GM20431 (cell line): ENCODE data around the gene SATB2.

Experiments used
- in situ Hi-C: fragments of 300-500 bp; cut with MseI, MboI; formaldehyde crosslinking; loops from one replicate; pipeline ENCODE4 v1.15.0; 2020; ENCODE audit warnings: low sequenced_read_pairs; ENCODE audit not compliant: unreplicated experiment

SATB2 gene

DNA sequence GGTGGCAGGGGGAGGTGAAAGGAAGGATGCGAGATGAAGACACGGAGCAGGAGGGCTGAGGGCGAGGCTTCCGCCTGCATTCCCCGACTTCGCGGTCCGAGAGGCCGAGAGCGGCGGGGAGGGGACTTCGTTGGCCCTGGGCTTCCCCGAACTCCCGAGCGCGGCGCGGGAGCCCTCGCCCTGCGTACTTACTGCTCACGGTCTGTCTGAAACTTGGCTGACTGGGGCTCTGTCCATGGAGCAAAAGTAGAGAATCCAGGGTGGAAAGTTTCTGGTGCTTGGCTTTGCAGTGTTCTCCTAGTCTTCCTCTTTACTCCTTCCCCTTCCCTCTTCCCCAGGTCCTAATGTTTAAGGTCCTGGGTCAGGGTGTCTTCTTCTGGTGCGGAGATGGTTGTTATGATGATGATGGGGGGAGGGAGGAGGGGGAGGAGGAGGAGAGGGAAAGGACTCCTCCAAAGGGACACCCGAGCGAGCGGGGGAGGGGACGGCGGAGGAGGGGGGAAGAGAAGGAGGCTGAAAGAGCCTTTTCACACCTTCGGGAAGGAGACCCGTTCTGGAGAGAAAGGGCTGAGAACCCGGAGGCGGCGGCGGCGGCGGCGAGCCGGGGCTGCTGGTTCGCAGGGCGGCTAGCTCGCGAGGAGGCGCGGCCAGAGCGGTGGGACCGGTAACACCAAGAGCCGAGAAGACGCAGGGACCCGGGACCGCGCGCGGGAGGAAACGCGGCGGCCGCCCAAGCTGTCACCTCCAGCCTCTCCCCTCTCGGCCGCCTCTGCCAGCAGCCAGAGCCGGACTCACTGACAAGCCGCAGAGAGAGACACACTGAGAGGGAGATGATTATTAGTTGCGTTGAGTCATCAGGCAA is at the start of gene SATB2:
TSS of gene SATB2 (minus strand) at position 793 of the 862 bp plus-strand sequence. CDS start 1,902 bp downstream, outside the sequence.
- in situ Hi-C loops, result no loop called here

DNA sequence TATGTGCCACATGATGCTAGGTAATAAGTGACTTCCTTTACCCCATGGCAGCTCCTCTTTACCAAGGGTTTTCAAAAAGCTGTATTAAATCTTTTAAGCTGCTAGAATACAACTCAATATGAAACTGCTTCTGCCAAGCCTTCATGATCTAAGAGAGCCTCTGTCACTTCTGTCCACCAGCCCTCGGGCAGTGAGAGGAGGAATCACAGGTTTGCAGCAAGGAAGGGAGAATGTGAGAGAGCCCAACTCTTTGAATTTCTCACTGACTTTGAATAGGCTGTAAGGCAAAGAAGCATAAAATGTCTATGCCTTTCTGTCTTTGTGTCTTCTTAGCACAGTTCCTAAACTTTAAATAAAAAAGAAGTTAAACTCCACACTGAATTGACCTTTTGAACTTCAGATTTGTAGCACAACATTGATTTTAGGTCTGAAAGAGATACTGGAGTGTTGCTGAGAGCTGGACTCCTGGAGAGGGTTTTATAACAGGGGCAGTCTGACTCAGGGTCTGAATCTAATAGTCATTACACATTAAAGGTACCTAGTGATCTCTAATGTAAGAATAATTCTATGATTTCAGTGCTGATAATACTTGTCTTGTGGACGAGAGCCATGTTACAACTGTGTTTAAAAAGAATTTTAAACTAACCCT is 48.1 kb upstream of the SATB2 start:
- in situ Hi-C loops, result no loop called here

DNA sequence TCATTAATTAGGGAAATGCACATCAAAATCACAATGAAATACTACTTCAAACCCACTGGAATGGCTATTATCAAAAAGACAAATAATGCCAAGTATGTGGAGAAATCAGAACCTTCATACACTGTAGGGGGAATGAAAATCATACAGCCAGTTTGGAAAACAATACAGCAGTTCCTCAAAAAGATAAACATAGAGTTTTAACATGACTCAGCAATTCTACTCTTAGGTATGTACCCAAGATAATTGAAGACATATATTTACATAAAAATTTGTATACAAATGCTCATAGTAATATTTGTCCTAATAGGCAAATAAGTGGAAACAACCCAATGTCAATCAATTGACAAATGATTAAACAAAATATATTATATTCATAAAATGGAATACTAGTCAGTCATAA is 45.4 kb upstream of the SATB2 start:
- in situ Hi-C loops, result no loop called here

- in situ Hi-C loops, result no loop called here
Measured at GRCh38 chr2:199499005-199499404, 41.3 kb upstream of the SATB2 start.

GRCh38 chr2:199495147-199495546 is 37.4 kb upstream of the SATB2 start:
- in situ Hi-C loops, result no loop called here

DNA sequence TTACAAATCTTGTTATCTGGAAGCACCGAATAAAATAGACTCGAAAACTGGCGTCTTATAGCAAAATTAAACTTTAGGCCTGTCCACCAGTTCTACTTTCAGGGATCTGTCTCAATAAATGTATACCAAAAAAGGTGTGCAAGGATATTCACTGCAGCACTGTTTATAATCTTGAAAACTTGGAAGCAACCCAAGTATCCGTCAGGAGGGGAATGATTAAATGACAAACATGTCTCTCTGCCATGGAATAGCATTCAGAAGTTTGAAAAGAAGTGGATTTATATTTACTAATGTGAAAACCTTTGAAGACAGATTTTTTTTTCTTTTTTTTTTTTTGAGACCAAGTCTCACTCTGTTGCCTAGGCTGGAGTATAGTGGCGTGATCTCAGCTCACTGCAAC is 32.3 kb upstream of the SATB2 start:
- in situ Hi-C loops, result no loop called here

DNA sequence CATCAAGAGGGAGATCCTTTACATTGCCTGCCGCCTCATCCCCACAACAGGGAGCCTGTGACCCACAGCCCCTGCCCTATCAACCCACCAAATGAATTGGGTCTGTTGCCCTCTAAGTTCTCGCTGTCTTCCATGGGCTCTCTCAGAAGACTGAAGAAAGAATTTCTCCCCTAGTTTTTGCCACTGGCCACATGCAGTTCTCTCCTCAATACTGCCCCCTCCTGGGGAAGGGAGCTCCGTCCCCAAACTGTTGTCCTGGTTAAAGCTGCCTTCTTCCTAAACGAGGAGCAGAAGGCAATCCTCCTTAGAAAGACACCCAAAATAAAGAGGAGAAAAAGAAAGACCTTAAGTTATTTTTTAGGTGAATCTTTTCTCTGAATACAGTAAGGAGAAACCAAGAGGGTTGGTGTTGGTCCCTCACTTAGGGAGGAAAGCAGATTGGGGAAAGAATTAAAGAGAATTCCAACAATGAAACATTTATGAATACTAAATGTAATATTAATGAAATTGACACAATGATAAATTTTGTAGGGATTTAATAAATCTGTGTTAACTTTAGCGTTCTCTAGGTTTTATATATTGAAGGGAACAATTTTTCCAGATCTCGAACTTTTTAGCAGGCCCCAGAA is 31.1 kb upstream of the SATB2 start:
- in situ Hi-C loops, result loop anchor here (10.0 kb wide), 1 partner anchor 1174 kb away; no protein-coding TSS in a partner anchor

GRCh38 chr2:199485732-199486335 is 28.1 kb upstream of the SATB2 start:
- in situ Hi-C loops, result loop anchor here (10.0 kb wide), 1 partner anchor 1171 kb away; no protein-coding TSS in a partner anchor

- in situ Hi-C loops, result loop anchor here (10.0 kb wide), 1 partner anchor 1170 kb away; no protein-coding TSS in a partner anchor
Measured at GRCh38 chr2:199484927-199485326, 27.2 kb upstream of the SATB2 start.

- in situ Hi-C loops, result loop anchor here (10.0 kb wide), 1 partner anchor 1166 kb away; no protein-coding TSS in a partner anchor
Measured at GRCh38 chr2:199480966-199481365, 23.2 kb upstream of the SATB2 start.

GRCh38 chr2:199477277-199477834 is 19.6 kb upstream of the SATB2 start:
- in situ Hi-C loops, result no loop called here

DNA sequence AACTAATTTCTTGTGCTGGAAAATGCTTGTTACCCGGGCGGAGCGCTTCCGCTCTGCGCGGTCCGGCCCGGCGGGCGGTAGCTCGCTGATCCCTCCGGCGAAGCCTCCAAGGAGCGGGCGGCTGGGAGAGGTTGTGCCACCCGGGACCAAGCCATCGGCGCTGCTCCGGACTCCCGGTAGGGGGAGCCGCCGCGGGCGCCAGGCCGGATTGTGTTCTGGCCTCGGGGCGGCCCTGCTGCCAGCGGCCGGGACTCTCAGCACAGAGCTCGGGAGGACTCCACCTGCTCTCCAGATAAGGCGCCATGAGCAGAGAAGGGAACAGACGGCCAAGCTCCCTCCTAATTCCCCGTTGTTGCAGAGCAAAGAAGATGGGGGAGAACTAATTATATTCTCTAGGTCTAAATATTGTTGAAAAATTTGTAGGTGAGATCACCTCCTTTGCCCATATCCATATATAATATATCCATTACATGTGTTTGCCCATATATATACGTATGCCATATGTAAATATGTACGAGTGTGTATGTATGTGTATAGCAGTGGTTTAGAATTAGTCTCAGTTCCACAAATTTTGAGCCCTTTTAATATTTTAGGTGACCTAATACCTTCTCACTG is 13.8 kb upstream of the SATB2 start:
- in situ Hi-C loops, result no loop called here

GRCh38 chr2:199470672-199471442 is 13.1 kb upstream of the SATB2 start:
- in situ Hi-C loops, result no loop called here

DNA sequence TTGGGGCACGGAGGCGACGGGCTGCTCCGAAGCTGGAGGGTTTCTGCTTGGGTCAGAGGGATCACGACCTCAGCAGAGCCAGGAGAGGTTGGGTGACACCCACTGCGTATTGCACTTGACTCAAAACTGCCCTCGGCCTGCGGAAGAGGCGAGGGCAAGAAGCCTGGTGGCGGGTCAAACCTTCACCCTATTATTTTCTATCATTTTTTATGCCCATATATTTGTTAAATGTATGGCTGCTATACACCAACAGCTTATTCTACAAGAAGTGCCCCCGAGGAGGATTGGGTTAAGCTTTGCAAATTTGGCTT is 12.6 kb upstream of the SATB2 start:
- in situ Hi-C loops, result no loop called here

GRCh38 chr2:199469514-199470360 is 12.0 kb upstream of the SATB2 start:
- in situ Hi-C loops, result no loop called here

GRCh38 chr2:199468561-199469513 is 11.1 kb upstream of the SATB2 start:
- in situ Hi-C loops, result no loop called here
